WTC11 (cell line): ENCODE measurements around the gene RPL23. TPM values are rescaled to one million over a fixed set of nuclear protein-coding genes. Genes with fewer than 3 reads are reported as not detected.

Experiments used
- ATAC-seq: fragments of 200-7000 bp; cut with Tn5 transposase; 2 replicates; pipeline ENCODE4 v1.10.0; 2021; ENCODE audit warnings: mild to moderate bottlenecking, moderate library complexity
- CTCF ChIA-PET: fragments of 300-600 bp; sonication (Branson Sonifier 250); formaldehyde crosslinking; loops from one replicate; lab custom pipeline; 2021; ENCODE audit warnings: antibody characterized with exemption; lab: Charles Lee
- POLR2A ChIA-PET: fragments of 350-600 bp; sonication (Branson Sonifier 250); formaldehyde crosslinking; loops from one replicate; lab custom pipeline; 2021; ENCODE audit warnings: antibody characterized with exemption; lab: Charles Lee
- DNase-seq: peaks from one replicate; pipeline ENCODE4 v3.0.0; 2021; ENCODE audit warnings: low spot score
- H3K27ac Mint-ChIP-seq: 2 replicates; pipeline ENCODE4 v1.8.0; 2021; ENCODE audit warnings: mixed read lengths
- H3K27me3 Mint-ChIP-seq: 2 replicates; pipeline ENCODE4 v1.8.0; 2021; ENCODE audit warnings: low read depth, mild to moderate bottlenecking, moderate library complexity, mixed read lengths
- H3K36me3 Mint-ChIP-seq: 2 replicates; pipeline ENCODE4 v1.8.0; 2021; ENCODE audit warnings: mixed read lengths
- H3K4me1 Mint-ChIP-seq: 2 replicates; pipeline ENCODE4 v1.8.0; 2022; ENCODE audit warnings: mixed read lengths
- H3K4me3 Mint-ChIP-seq: 2 replicates; pipeline ENCODE4 v1.8.0; 2021; ENCODE audit warnings: mild to moderate bottlenecking, moderate library complexity, mixed read lengths
- H3K9me3 Mint-ChIP-seq: 2 replicates; pipeline ENCODE4 v1.8.0; 2021; ENCODE audit warnings: mixed read lengths
- AFF4 ChIP-seq: sonication (generic); formaldehyde crosslinking; IDR thresholded peaks from 2 replicates; pipeline ENCODE4 v1.8.1; 2023; ENCODE audit warnings: mild to moderate bottlenecking, missing genetic modification reagents, borderline replicate concordance
- CREB1 ChIP-seq: sonication (generic); formaldehyde crosslinking; IDR thresholded peaks from 2 replicates; pipeline ENCODE4 v1.8.0; 2023; ENCODE audit warnings: mild to moderate bottlenecking, missing genetic modification reagents
- CREM ChIP-seq: sonication (generic); formaldehyde crosslinking; IDR thresholded peaks from 2 replicates; pipeline ENCODE4 v1.8.1; 2022; ENCODE audit warnings: mild to moderate bottlenecking, missing genetic modification reagents, moderate library complexity
- ETV6 ChIP-seq: sonication (generic); formaldehyde crosslinking; IDR thresholded peaks from 2 replicates; pipeline ENCODE4 v1.8.1; 2022; ENCODE audit warnings: mild to moderate bottlenecking, missing genetic modification reagents
- FOXJ3 ChIP-seq: sonication (generic); formaldehyde crosslinking; IDR thresholded peaks from 2 replicates; pipeline ENCODE4 v1.9.0; 2021; ENCODE audit warnings: missing genetic modification reagents, mild to moderate bottlenecking, borderline replicate concordance
- FOXP1 ChIP-seq: sonication (generic); formaldehyde crosslinking; IDR thresholded peaks from 2 replicates; pipeline ENCODE4 v1.8.0; 2022; ENCODE audit warnings: missing genetic modification reagents, mild to moderate bottlenecking, moderate library complexity, borderline replicate concordance
- GABPB1 ChIP-seq: sonication (generic); formaldehyde crosslinking; IDR thresholded peaks from 2 replicates; pipeline ENCODE4 v1.8.1; 2023; ENCODE audit warnings: mild to moderate bottlenecking, missing genetic modification reagents
- NFATC4 ChIP-seq: fragments of 250-450 bp; sonication (Bioruptor Pico); IDR thresholded peaks from 2 replicates; pipeline ENCODE4 v1.9.0; 2021; ENCODE audit warnings: mild to moderate bottlenecking
- NFYB ChIP-seq: sonication (generic); formaldehyde crosslinking; conservative IDR thresholded peaks from 2 replicates; pipeline ENCODE4 v1.8.0; 2022; ENCODE audit warnings: low read depth, missing genetic modification reagents
- NR2C2 ChIP-seq: sonication (generic); formaldehyde crosslinking; IDR thresholded peaks from 2 replicates; pipeline ENCODE4 v1.8.0; 2022; ENCODE audit warnings: mild to moderate bottlenecking, missing genetic modification reagents
- NR3C1 ChIP-seq: sonication (generic); formaldehyde crosslinking; conservative IDR thresholded peaks from 2 replicates; pipeline ENCODE4 v1.8.1; 2023; ENCODE audit warnings: low read depth, mild to moderate bottlenecking, missing genetic modification reagents
- PRRX2 ChIP-seq: fragments of 250-450 bp; sonication (Bioruptor Pico); IDR thresholded peaks from 2 replicates; pipeline ENCODE4 v1.8.0; 2021; ENCODE audit warnings: mild to moderate bottlenecking
- TEAD1 ChIP-seq: sonication (generic); formaldehyde crosslinking; IDR thresholded peaks from 2 replicates; pipeline ENCODE4 v1.8.0; 2022; ENCODE audit warnings: mild to moderate bottlenecking, missing genetic modification reagents
- USF1 ChIP-seq: sonication (generic); formaldehyde crosslinking; IDR thresholded peaks from 2 replicates; pipeline ENCODE4 v1.8.0; 2022; ENCODE audit warnings: mild to moderate bottlenecking, missing genetic modification reagents
- USF2 ChIP-seq: sonication (generic); formaldehyde crosslinking; IDR thresholded peaks from 2 replicates; pipeline ENCODE4 v1.8.1; 2023; ENCODE audit warnings: mild to moderate bottlenecking, missing genetic modification reagents, moderate library complexity
- ZNF219 ChIP-seq: sonication (generic); formaldehyde crosslinking; IDR thresholded peaks from 2 replicates; pipeline ENCODE4 v1.8.0; 2023; ENCODE audit warnings: missing genetic modification reagents, mild to moderate bottlenecking, borderline replicate concordance
- total RNA-seq: library from RNA; stranded (reverse); gene quantifications from 3 replicates; pipeline ENCODE4 v1.2.3, GENCODE V29; 2021

The RPL23 gene
- total RNA-seq, 1 experiment from 2014 or later = 1,832 TPM

- TF ChIP-seq TEAD1 (CRISPR knock-in tag) = no peak
- no peak for TF ChIP-seq USF1 (CRISPR knock-in tag)
- TF ChIP-seq NFYB = no peak
- TF ChIP-seq NR3C1 (CRISPR knock-in tag) = no peak
- TF ChIP-seq CREB1 = no peak
- TF ChIP-seq CREM (CRISPR knock-in tag) = no peak
- TF ChIP-seq FOXJ3 (CRISPR knock-in tag) = no peak
- TF ChIP-seq NR2C2 = no peak
- no peak for TF ChIP-seq NFATC4 (CRISPR knock-in tag)
- peaks cover 12% of the 10 kb centered on the region for H3K36me3 Mint-ChIP-seq
- ChIA-PET POLR2A (interaction anchor here (1.7 to 1.9 kb wide), 2 partner anchors 13 to 29 kb away, joined by 7 read pairs; partner anchors contain the start of genes LASP1 and RPL23), CTCF (no interaction called here)
- H3K4me1 Mint-ChIP-seq = peaks cover 85% of the 10 kb centered on the region
- H3K9me3 Mint-ChIP-seq = no peaks in the 10 kb centered on the region
- ATAC-seq (no peak), DNase-seq (no peak)
- H3K4me3 Mint-ChIP-seq = peak overlapping the region; percentile 18; the same call in 1 of the 2 replicates
- peak overlapping the region; percentile 96 for H3K27ac Mint-ChIP-seq
- H3K27me3 Mint-ChIP-seq = no peaks in the 10 kb centered on the region
Measured at GRCh38 chr17:38882870-38883269, 29.3 kb upstream of the RPL23 start.

GRCh38 chr17:38881600-38882191 lies 28.2 kb upstream of the RPL23 start:
- ChIA-PET POLR2A (interaction anchor here (1.7 to 1.9 kb wide), 2 partner anchors 12 to 28 kb away, joined by 7 read pairs; partner anchors contain the start of genes LASP1 and RPL23), CTCF (interaction anchor here (3.4 kb wide), 1 partner anchor 43 kb away, joined by 17 read pairs; the partner anchor contains the start of gene LASP1NB)
- peak overlapping the region; percentile 96 for H3K27ac Mint-ChIP-seq
- no peaks in the 10 kb centered on the region for H3K9me3 Mint-ChIP-seq
- H3K36me3 Mint-ChIP-seq = peaks cover 13% of the 10 kb centered on the region
- no peaks in the 10 kb centered on the region for H3K27me3 Mint-ChIP-seq
- 0 out of 2 replicates have a peak, but pooled peaks have one; percentile 35 for TF ChIP-seq USF2
- no peak for TF ChIP-seq GABPB1 (CRISPR knock-in tag)
- TF ChIP-seq ZNF219 = no peak
- 0 out of 2 replicates have a peak, but pooled peaks have one; percentile 17 for TF ChIP-seq FOXP1 (CRISPR knock-in tag)
- 0 out of 2 replicates have a peak, but pooled peaks have one; percentile 18 for TF ChIP-seq USF1 (CRISPR knock-in tag)
- no peak for ATAC-seq
- H3K4me3 Mint-ChIP-seq = peak overlapping the region; percentile 22; the same call in 1 of the 2 replicates
- H3K4me1 Mint-ChIP-seq = peaks cover 94% of the 10 kb centered on the region
- DNase-seq = no peak

- Mint-ChIP-seq H3K4me1 (peaks cover 92% of the 10 kb centered on the region), H3K9me3 (no peaks in the 10 kb centered on the region), H3K36me3 (peaks cover 13% of the 10 kb centered on the region), H3K4me3 (peak overlapping the region; percentile 63), H3K27me3 (no peaks in the 10 kb centered on the region), H3K27ac (peak overlapping the region; percentile 98)
- TF ChIP-seq AFF4 (no peak), TEAD1 (CRISPR knock-in tag) (peak; percentile 95; the same call in 1 of the 2 replicates), ETV6 (peak; percentile 68; the same call in 1 of the 2 replicates), PRRX2 (CRISPR knock-in tag) (no peak), CREB1 (no peak)
- peak; percentile 79 for DNase-seq
- peak; percentile 92 for ATAC-seq
- ChIA-PET CTCF (interaction anchor here (0.6 to 3.4 kb wide), 6 partner anchors 9 to 44 kb away, joined by 3 to 17 read pairs (median 3); partner anchors contain the start of gene LASP1NB), POLR2A (interaction anchor here (0.6 to 2.4 kb wide), 3 partner anchors 9 to 366 kb away, joined by 3 to 16 read pairs (median 5); partner anchors contain the start of gene LASP1)
Measured at GRCh38 chr17:38879878-38880665, 26.6 kb upstream of the RPL23 start.
